ENCODE measurements around the gene TCF7L2.
A peak's percentile ranks its signal among the peaks of the same experiment; 100 is the strongest.

TCF7L2 gene

DNA sequence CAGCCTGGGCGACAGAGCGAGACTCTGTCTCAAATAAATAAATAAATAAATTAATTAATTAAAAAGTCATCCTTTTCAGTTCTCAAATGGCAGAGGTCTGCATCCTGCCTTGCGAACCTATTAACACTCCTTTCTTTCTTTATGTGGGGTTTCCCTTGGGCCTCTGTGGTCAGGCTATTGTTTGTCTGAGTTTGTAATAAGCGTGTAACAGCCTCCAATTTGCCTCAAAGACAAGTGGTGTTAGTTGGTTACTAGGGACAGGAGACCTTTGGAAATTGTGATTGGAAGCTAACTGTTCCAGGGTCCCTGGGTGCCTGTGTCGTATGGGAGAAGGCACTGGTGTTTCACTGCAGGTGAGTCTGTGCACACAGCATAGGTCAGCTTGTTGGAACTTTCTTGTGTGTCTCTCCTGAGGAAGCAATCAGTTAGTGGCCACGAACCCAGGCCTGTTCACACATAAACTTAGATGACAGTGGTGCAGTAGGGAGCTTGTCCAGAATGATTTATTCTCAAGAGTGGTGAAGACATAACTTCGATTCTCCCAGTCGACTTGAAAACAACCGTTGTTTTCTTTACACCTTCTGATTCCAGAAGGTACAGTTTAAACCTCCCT is 33.5 kb downstream of the TCF7L2 start:
- Histone ChIP-seq H3K9me3 (ENCODE audit: control insufficient read depth, low read length) (no peaks in the 10 kb centered on the region), H2BK15ac (ENCODE audit: low read depth, poor library complexity, severe bottlenecking) (no peak overlapping the region), H4K8ac (ENCODE audit: low read length) (peak overlapping the region; percentile 12), H2BK12ac (ENCODE audit: low read length in 2 of 2) (no peak overlapping the region), H2BK5ac (ENCODE audit: low read depth, low read length, poor library complexity, severe bottlenecking) (no peak overlapping the region), H3K4me1 (ENCODE audit: control insufficient read depth, insufficient read depth, low read depth, low read length) (peaks cover 10% of the 10 kb centered on the region), H3K18ac (ENCODE audit: low read depth in 1 of 2, low read length in 2 of 2) (no peak overlapping the region), H3K23ac (ENCODE audit: low read length in 2 of 2) (no peak overlapping the region), H3K27ac (ENCODE audit: low read length, poor library complexity, severe bottlenecking) (no peak overlapping the region), H3K4me3 (ENCODE audit: insufficient read depth in 1 of 2, low read depth in 1 of 2, low read length in 2 of 2) (no peak overlapping the region), H3K27me3 (ENCODE audit: control insufficient read depth in 1 of 2, insufficient read depth in 1 of 2, low read length in 2 of 2) (no peaks in the 10 kb centered on the region), H4K91ac (ENCODE audit: low read length) (no peak overlapping the region), H3K4me2 (ENCODE audit: low read length, poor library complexity, severe bottlenecking) (no peak overlapping the region), H2AFZ (ENCODE audit: low read depth, low read length) (no peak overlapping the region), H3K36me3 (ENCODE audit: control insufficient read depth in 1 of 2, insufficient read depth in 2 of 2, low read depth in 1 of 2, low read length in 2 of 2) (peaks cover 0 to 3% of the 10 kb centered on the region in 2 experiments), H2BK120ac (ENCODE audit: low read depth, low read length) (no peak overlapping the region), H2AK5ac (ENCODE audit: low read length, severe bottlenecking) (no peak overlapping the region), H3K79me1 (replicated peaks; ENCODE audit: low read length, poor library complexity, severe bottlenecking) (peaks cover 5% of the 10 kb centered on the region), H3K9ac (ENCODE audit: low read length) (no peak overlapping the region), H3K4ac (ENCODE audit: low read depth in 1 of 2, low read length in 2 of 2) (no peak overlapping the region), H3K14ac (ENCODE audit: low read length in 2 of 2) (no peak overlapping the region)
- no peak for DNase-seq
- 63% methylated on average over 4 of the region's 9 CpGs for WGBS

DNA sequence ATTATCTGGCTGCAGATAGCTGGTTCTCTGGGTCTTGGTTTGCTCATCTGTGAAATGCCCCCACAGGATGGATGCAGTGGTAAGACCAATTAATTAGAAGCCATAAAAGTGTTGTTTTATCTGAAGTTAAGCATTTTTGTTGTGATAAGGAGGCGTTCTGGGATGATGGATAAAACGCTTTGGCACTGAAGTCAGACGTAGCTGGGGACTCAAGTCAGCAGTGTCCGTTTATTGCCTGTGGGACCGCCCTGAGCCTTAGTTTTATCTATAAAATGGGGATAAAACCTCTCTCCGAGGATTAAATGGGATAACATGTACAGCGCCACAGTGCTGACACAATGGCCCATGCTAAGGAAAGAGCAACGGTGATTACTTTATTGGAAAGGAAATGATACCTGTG is 34.7 kb downstream of the TCF7L2 start:
- H3K23ac ChIP-seq (ENCODE audit: low read length in 2 of 2) = no peak overlapping the region
- no peak overlapping the region for H2BK12ac ChIP-seq (ENCODE audit: low read length in 2 of 2)
- H3K27me3 ChIP-seq (ENCODE audit: control insufficient read depth in 1 of 2, insufficient read depth in 1 of 2, low read length in 2 of 2) = no peaks in the 10 kb centered on the region
- H3K27ac ChIP-seq (ENCODE audit: low read length, poor library complexity, severe bottlenecking) = no peak overlapping the region
- H3K36me3 ChIP-seq (ENCODE audit: control insufficient read depth in 1 of 2, insufficient read depth in 2 of 2, low read depth in 1 of 2, low read length in 2 of 2) = peaks cover 3% of the 10 kb centered on the region in 2 experiments
- no peak overlapping the region for H2BK5ac ChIP-seq (ENCODE audit: low read depth, low read length, poor library complexity, severe bottlenecking)
- no peak overlapping the region for H3K4ac ChIP-seq (ENCODE audit: low read depth in 1 of 2, low read length in 2 of 2)
- peak overlapping the region in 1 of 2 experiments; percentile 2 for H3K18ac ChIP-seq (ENCODE audit: low read depth in 1 of 2, low read length in 2 of 2)
- no peak overlapping the region for H2AFZ ChIP-seq (ENCODE audit: low read depth, low read length)
- H3K4me1 ChIP-seq (ENCODE audit: control insufficient read depth, insufficient read depth, low read depth, low read length) = peaks cover 15% of the 10 kb centered on the region
- H2AK5ac ChIP-seq (ENCODE audit: low read length, severe bottlenecking) = no peak overlapping the region
- H2BK15ac ChIP-seq (ENCODE audit: low read depth, poor library complexity, severe bottlenecking) = no peak overlapping the region
- no peak overlapping the region for H3K9ac ChIP-seq (ENCODE audit: low read length)
- H3K14ac ChIP-seq (ENCODE audit: low read length in 2 of 2) = no peak overlapping the region
- no peak overlapping the region for H4K91ac ChIP-seq (ENCODE audit: low read length)
- H2BK120ac ChIP-seq (ENCODE audit: low read depth, low read length) = no peak overlapping the region
- H3K79me1 ChIP-seq (replicated peaks; ENCODE audit: low read length, poor library complexity, severe bottlenecking) = peaks cover 2% of the 10 kb centered on the region
- no peak for DNase-seq
- H3K4me3 ChIP-seq (ENCODE audit: insufficient read depth in 1 of 2, low read depth in 1 of 2, low read length in 2 of 2) = no peak overlapping the region
- 84% methylated on average over 8 of the region's 8 CpGs for WGBS
- H3K4me2 ChIP-seq (ENCODE audit: low read length, poor library complexity, severe bottlenecking) = no peak overlapping the region
- H3K9me3 ChIP-seq (ENCODE audit: control insufficient read depth, low read length) = no peaks in the 10 kb centered on the region
- no peak overlapping the region for H4K8ac ChIP-seq (ENCODE audit: low read length)

DNA sequence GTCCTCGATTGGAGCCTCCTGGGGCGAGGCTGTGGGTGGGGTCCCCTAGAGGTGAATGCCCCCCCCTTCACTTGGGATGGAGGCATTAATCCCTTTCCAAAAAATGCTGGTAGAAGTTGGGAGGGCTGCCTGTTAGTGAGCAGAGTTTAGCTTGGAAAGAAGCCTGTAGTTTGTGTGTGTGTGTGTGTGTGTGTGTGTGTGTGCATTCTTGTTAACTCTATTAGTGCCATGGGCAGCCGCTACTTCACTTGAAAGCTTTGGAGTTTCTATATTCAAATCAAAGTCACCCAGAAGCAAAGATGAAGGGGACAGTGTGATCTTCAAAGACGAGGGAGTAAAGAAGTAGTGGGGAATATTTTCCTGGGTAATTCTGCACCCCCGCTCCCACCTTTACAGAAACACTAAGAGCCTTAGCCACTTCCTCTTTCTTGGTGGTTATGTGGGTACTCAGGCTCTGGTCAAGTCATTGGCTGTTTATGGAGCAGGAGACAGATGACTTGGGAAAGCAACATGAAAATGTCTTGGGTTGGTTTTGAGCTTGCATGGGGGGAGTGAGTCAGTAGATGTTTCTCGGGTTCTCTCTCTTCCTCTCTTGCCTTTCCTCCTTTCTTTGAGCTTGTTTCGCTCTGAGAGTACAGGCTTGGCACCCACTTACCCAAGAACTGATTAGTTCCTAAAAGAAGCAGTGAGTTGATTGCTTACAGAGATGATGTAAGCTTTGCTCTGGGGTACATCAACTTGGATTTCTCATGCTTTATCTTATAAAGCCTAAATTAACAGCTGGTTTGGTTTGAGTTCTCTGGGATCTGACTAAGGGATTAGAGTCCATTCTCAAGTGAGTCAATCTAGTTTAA is 35.9 kb downstream of the TCF7L2 start:
- Histone ChIP-seq H2BK15ac (ENCODE audit: low read depth, poor library complexity, severe bottlenecking) (no peak overlapping the region), H2BK12ac (ENCODE audit: low read length in 2 of 2) (no peak overlapping the region), H2AFZ (ENCODE audit: low read depth, low read length) (no peak overlapping the region), H3K4me2 (ENCODE audit: low read length, poor library complexity, severe bottlenecking) (no peak overlapping the region), H2AK5ac (ENCODE audit: low read length, severe bottlenecking) (no peak overlapping the region), H3K9ac (ENCODE audit: low read length) (peak overlapping the region; percentile 38), H4K91ac (ENCODE audit: low read length) (no peak overlapping the region), H3K79me1 (replicated peaks; ENCODE audit: low read length, poor library complexity, severe bottlenecking) (peaks cover 5% of the 10 kb centered on the region), H3K9me3 (ENCODE audit: control insufficient read depth, low read length) (no peaks in the 10 kb centered on the region), H3K4me1 (ENCODE audit: control insufficient read depth, insufficient read depth, low read depth, low read length) (peaks cover 22% of the 10 kb centered on the region), H3K23ac (ENCODE audit: low read length in 2 of 2) (no peak overlapping the region), H4K8ac (ENCODE audit: low read length) (no peak overlapping the region), H3K18ac (ENCODE audit: low read depth in 1 of 2, low read length in 2 of 2) (no peak overlapping the region), H3K4me3 (ENCODE audit: insufficient read depth in 1 of 2, low read depth in 1 of 2, low read length in 2 of 2) (peak overlapping the region in 1 of 2 experiments; percentile 56), H3K14ac (ENCODE audit: low read length in 2 of 2) (no peak overlapping the region), H2BK5ac (ENCODE audit: low read depth, low read length, poor library complexity, severe bottlenecking) (no peak overlapping the region), H2BK120ac (ENCODE audit: low read depth, low read length) (no peak overlapping the region), H3K27me3 (ENCODE audit: control insufficient read depth in 1 of 2, insufficient read depth in 1 of 2, low read length in 2 of 2) (no peaks in the 10 kb centered on the region), H3K4ac (ENCODE audit: low read depth in 1 of 2, low read length in 2 of 2) (no peak overlapping the region), H3K27ac (ENCODE audit: low read length, poor library complexity, severe bottlenecking) (peak overlapping the region; percentile 13), H3K36me3 (ENCODE audit: control insufficient read depth in 1 of 2, insufficient read depth in 2 of 2, low read depth in 1 of 2, low read length in 2 of 2) (peaks cover 3 to 6% of the 10 kb centered on the region in 2 experiments)
- WGBS = 93% methylated on average over 2 of the region's 7 CpGs
- peak; percentile 71 for DNase-seq

DNA sequence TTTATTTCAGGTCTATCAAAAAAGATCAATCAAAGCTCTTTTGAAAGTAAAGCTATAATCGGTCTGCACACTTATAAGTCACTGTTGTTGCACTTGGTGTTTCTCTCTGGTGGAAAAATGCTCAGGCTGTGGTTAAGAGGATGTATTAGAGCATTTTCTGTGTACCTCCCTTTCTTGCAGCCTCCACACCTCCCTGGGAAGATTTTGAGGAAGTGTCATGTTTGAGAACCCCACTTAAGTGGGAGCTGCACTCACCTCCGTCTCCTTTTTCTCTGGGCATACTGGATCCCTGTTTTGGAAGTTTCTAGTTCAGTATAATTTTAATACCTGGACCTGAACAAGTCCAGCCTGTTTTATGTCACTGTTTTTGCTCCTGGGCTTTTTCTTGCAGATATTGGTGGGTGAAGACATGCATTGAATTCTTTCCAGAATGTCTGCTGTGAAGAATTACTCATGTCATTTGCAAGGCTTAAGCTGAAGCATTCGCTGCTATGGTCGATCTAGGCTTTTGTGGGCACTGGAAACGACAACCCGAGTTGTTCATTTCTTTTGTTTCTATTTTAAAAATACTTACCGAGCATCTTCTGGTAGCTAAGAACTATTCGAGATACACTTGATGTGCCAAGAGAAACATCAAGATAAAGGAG is 36.6 kb downstream of the TCF7L2 start:
- Histone ChIP-seq H2AK5ac (ENCODE audit: low read length, severe bottlenecking) (no peak overlapping the region), H3K27me3 (ENCODE audit: control insufficient read depth in 1 of 2, insufficient read depth in 1 of 2, low read length in 2 of 2) (no peaks in the 10 kb centered on the region), H3K18ac (ENCODE audit: low read depth in 1 of 2, low read length in 2 of 2) (no peak overlapping the region), H3K23ac (ENCODE audit: low read length in 2 of 2) (no peak overlapping the region), H3K27ac (ENCODE audit: low read length, poor library complexity, severe bottlenecking) (no peak overlapping the region), H2BK5ac (ENCODE audit: low read depth, low read length, poor library complexity, severe bottlenecking) (no peak overlapping the region), H2BK12ac (ENCODE audit: low read length in 2 of 2) (no peak overlapping the region), H3K4me3 (ENCODE audit: insufficient read depth in 1 of 2, low read depth in 1 of 2, low read length in 2 of 2) (peak overlapping the region in 1 of 2 experiments; percentile 56), H4K91ac (ENCODE audit: low read length) (no peak overlapping the region), H3K4me1 (ENCODE audit: control insufficient read depth, insufficient read depth, low read depth, low read length) (peaks cover 22% of the 10 kb centered on the region), H2AFZ (ENCODE audit: low read depth, low read length) (no peak overlapping the region), H2BK15ac (ENCODE audit: low read depth, poor library complexity, severe bottlenecking) (no peak overlapping the region), H3K9me3 (ENCODE audit: control insufficient read depth, low read length) (no peaks in the 10 kb centered on the region), H3K14ac (ENCODE audit: low read length in 2 of 2) (no peak overlapping the region), H3K79me1 (replicated peaks; ENCODE audit: low read length, poor library complexity, severe bottlenecking) (peaks cover 8% of the 10 kb centered on the region), H3K9ac (ENCODE audit: low read length) (peak overlapping the region; percentile 38), H4K8ac (ENCODE audit: low read length) (no peak overlapping the region), H3K4ac (ENCODE audit: low read depth in 1 of 2, low read length in 2 of 2) (no peak overlapping the region), H3K4me2 (ENCODE audit: low read length, poor library complexity, severe bottlenecking) (no peak overlapping the region), H2BK120ac (ENCODE audit: low read depth, low read length) (no peak overlapping the region), H3K36me3 (ENCODE audit: control insufficient read depth in 1 of 2, insufficient read depth in 2 of 2, low read depth in 1 of 2, low read length in 2 of 2) (peaks cover 3 to 11% of the 10 kb centered on the region in 2 experiments)
- DNase-seq = no peak
- 85% methylated on average over 6 of the region's 8 CpGs for WGBS
